K562 (cell line): ENCODE results near the gene EFEMP2. TPM values are rescaled to one million over a fixed set of nuclear protein-coding genes. Genes with fewer than 3 reads are reported as not detected.

Experiments used
- CHCHD3 ChIP-seq: fragments of 250-450 bp; sonication (Bioruptor Pico); IDR thresholded peaks from 2 replicates; pipeline ENCODE4 v2.1.2; 2022; ENCODE audit warnings: mild to moderate bottlenecking
- EHMT2 ChIP-seq: fragments of 450-650 bp; IDR thresholded peaks from 2 replicates; pipeline ENCODE4 v1.6.1; 2018; ENCODE audit warnings: antibody characterized with exemption
- GABPA ChIP-seq: fragments of 200-800 bp; sonication (Bioruptor generic); conservative IDR thresholded peaks from 2 replicates; pipeline ENCODE4 v1.6.1; 2016; ENCODE audit warnings: low read depth, missing genetic modification characterization, missing compliant biosample characterization
- HDAC6 ChIP-seq: IDR thresholded peaks from 2 replicates; pipeline ENCODE4 v1.6.1; 2012; ENCODE audit warnings: low read depth, mild to moderate bottlenecking, control low read depth, inconsistent platforms, low read length, moderate library complexity
- MGA ChIP-seq: fragments of 450-650 bp; IDR thresholded peaks from 2 replicates; pipeline ENCODE4 v1.6.1; 2016; ENCODE audit warnings: mild to moderate bottlenecking, moderate library complexity
- MTA2 ChIP-seq: fragments of 450-650 bp; IDR thresholded peaks from 2 replicates; pipeline ENCODE4 v1.6.1; 2016; ENCODE audit warnings: low read depth
- NFE2 ChIP-seq: IDR thresholded peaks from 2 replicates; pipeline ENCODE4 v1.6.1; 2014; ENCODE audit warnings: antibody characterized with exemption, low read depth
- NRF1 ChIP-seq, 2 experiments: fragments of 450-650 bp; IDR thresholded peaks in 1 of 2; conservative IDR thresholded peaks in 1 of 2; 2 replicates each; pipeline ENCODE4 v1.6.1; 2014; ENCODE audit warnings: mild to moderate bottlenecking in 2 of 2
- RBM17 ChIP-seq: fragments of 200-400 bp; formaldehyde crosslinking; IDR thresholded peaks from 2 replicates; pipeline ENCODE4 v1.6.1; 2017; ENCODE audit warnings: low read depth, mild to moderate bottlenecking, low read length, borderline replicate concordance
- RFX7 ChIP-seq: fragments of 250-450 bp; sonication (Bioruptor Pico); IDR thresholded peaks from 2 replicates; pipeline ENCODE4 v1.5.1; 2021; ENCODE audit warnings: mild to moderate bottlenecking
- STAT5A ChIP-seq: IDR thresholded peaks from 2 replicates; pipeline ENCODE4 v1.6.1; 2012; ENCODE audit warnings: low read length, inconsistent platforms, borderline replicate concordance
- ZC3H8 ChIP-seq: fragments of 450-650 bp; IDR thresholded peaks from 2 replicates; pipeline ENCODE4 v1.6.1; 2017
- polyA plus RNA-seq, 8 experiments: library from polyadenylated mRNA; depleted of rRNA in 4 of 8; stranded (reverse) in 5 of 8; unstranded in 3 of 8; fragments of >200 nt; fragmentation: Nextera tagmentation in 2 of 8; fragmentation: Illumina TruSeq in 1 of 8; extraction: Ambion mirVana in 2 of 8; extraction: Trizol in 1 of 8; gene quantifications; 2 replicates each; pipeline versions ENCODE4 v1.2.1 to v1.2.3, GENCODE V29; 2011 to 2014; ENCODE audit warnings: inconsistent platforms in 1 of 8, missing spikeins in 1 of 8
- total RNA-seq, 7 experiments: library from RNA; depleted of rRNA in 6 of 7; stranded (reverse); fragments of >200 nt in 6 of 7; fragmentation: Illumina TruSeq in 2 of 7; extraction: Trizol in 2 of 7; gene quantifications; 2 replicates each; pipeline versions ENCODE4 v1.2.1 to v1.2.3, GENCODE V29; 2011 to 2021; ENCODE audit warnings: low replicate concordance in 1 of 7
- TF ChIP-seq, protein P1 (sequence below), 2 experiments: fragments of 200-800 bp in 1 of 2; sonication (Bioruptor generic) in 1 of 2; sonication (generic) in 1 of 2; formaldehyde crosslinking in 1 of 2; IDR thresholded peaks in 1 of 2; conservative IDR thresholded peaks in 1 of 2; 2 replicates each; pipeline versions ENCODE4 v1.5.0 to v1.6.1; 2016 to 2020; ENCODE audit warnings: missing compliant biosample characterization in 1 of 2, missing genetic modification characterization in 1 of 2, missing genetic modification reagents in 1 of 2
- TF ChIP-seq, protein P2 (sequence below): fragments of 450-650 bp; formaldehyde crosslinking; IDR thresholded peaks from 2 replicates; pipeline ENCODE4 v1.4.0; 2020; ENCODE audit warnings: mild to moderate bottlenecking, moderate library complexity

EFEMP2 gene
- total and polyA plus RNA-seq, 9 of the 15 experiments (the other 6 are each of a cell fraction or from before 2014, with no cell fraction given), result 0.07 to 2.9 (median 0.69) TPM; not detected in 1

DNA sequence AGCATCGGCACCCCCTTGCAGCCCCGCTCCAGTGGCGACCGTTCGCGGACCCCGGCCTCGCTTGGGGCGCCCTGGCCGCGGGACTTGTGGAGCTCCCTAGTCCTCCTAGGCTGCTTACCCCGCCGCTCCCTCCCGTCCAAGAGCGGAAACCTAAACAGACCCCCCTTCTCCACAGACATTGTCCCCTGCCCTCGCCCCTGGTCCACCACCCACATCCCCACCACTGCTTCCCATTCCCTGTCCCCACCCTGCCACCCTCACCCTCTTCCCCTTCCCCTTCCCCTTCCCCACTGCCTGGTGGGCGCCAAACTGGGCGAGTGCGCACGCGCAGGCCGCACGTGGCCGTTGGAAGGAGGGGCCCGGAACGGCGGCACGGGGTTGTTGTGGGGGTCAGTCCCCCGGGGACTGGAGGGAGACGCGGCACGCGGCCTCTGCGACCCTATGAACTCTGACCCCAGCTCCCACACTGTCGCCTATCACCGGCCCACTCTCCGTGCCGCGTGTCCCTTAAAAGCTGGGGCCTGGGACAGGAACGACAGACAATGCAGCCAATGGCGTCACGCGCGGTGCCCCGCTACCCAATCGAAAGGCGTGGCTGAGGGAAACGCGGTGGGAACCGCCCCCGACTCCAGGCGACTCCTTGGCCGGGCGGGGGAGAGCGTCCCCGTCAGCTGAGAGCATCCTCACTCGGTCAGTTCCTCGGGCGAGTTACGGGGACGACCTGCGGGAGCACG lies 39.1 kb downstream of the EFEMP2 start, which contains the start of gene SNX32 (continued):
- no peak for TF ChIP-seq CHCHD3 (CRISPR knock-in tag)
- no peak; a peak in 1 of 4 replicates for TF ChIP-seq NRF1 (conservative IDR thresholded peaks at IDR 0.05 in 1 of 2, IDR thresholded peaks at IDR 0.05 in 1 of 2)
- TF ChIP-seq EHMT2, result no peak
- TF ChIP-seq, protein P1, sequence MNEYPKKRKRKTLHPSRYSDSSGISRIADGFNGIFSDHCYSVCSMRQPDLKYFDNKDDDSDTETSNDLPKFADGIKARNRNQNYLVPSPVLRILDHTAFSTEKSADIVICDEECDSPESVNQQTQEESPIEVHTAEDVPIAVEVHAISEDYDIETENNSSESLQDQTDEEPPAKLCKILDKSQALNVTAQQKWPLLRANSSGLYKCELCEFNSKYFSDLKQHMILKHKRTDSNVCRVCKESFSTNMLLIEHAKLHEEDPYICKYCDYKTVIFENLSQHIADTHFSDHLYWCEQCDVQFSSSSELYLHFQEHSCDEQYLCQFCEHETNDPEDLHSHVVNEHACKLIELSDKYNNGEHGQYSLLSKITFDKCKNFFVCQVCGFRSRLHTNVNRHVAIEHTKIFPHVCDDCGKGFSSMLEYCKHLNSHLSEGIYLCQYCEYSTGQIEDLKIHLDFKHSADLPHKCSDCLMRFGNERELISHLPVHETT (CRISPR knock-in tag; conservative IDR thresholded peaks at IDR 0.05 in 1 of 2, IDR thresholded peaks at IDR 0.05 in 1 of 2), result no peak
- no peak for TF ChIP-seq MTA2
- TF ChIP-seq GABPA (tag), result no peak
- no peak for TF ChIP-seq STAT5A
- TF ChIP-seq RFX7 (CRISPR knock-in tag), result no peak
- TF ChIP-seq, protein P2, sequence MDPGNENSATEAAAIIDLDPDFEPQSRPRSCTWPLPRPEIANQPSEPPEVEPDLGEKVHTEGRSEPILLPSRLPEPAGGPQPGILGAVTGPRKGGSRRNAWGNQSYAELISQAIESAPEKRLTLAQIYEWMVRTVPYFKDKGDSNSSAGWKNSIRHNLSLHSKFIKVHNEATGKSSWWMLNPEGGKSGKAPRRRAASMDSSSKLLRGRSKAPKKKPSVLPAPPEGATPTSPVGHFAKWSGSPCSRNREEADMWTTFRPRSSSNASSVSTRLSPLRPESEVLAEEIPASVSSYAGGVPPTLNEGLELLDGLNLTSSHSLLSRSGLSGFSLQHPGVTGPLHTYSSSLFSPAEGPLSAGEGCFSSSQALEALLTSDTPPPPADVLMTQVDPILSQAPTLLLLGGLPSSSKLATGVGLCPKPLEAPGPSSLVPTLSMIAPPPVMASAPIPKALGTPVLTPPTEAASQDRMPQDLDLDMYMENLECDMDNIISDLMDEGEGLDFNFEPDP (CRISPR knock-in tag), result no peak
- TF ChIP-seq HDAC6, result no peak
- TF ChIP-seq MGA, result no peak
- no peak for TF ChIP-seq ZC3H8
- no peak for TF ChIP-seq RBM17
- TF ChIP-seq NFE2, result no peak
